Measurements from ENCODE around the gene AGAP1.

The AGAP1 gene

DNA sequence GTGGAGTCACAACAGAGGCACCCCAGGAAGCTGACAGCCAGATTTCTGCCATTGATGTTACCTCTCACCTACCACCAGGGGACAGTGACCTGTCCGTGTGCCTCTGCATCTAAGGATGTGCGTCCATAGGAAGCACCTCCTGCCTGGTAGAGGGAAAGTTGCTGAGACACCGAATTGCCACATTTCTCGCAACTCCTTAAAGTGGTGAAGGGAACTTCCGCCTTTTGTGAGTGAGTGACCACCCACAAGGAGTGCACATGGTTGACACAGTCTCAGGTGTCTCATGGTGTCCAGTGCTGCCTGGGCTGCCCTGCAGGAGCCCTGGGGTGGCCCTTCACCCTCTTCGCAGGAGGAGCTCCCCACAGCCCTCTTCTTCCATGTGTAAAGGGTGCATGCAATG lies 472.6 kb downstream of the AGAP1 start:
- DNase-seq (no peak), ATAC-seq (no peak)
- no peak overlapping the region for H3K27ac Mint-ChIP-seq
- no peaks in the 10 kb centered on the region for H3K9me3 Mint-ChIP-seq
- no peaks in the 10 kb centered on the region for H3K4me1 Mint-ChIP-seq
- no peaks in the 10 kb centered on the region for H3K36me3 Mint-ChIP-seq (ENCODE audit: low read depth)
- peaks cover 4% of the 10 kb centered on the region for H3K27me3 Mint-ChIP-seq
- H3K4me3 Mint-ChIP-seq, result no peak overlapping the region

DNA sequence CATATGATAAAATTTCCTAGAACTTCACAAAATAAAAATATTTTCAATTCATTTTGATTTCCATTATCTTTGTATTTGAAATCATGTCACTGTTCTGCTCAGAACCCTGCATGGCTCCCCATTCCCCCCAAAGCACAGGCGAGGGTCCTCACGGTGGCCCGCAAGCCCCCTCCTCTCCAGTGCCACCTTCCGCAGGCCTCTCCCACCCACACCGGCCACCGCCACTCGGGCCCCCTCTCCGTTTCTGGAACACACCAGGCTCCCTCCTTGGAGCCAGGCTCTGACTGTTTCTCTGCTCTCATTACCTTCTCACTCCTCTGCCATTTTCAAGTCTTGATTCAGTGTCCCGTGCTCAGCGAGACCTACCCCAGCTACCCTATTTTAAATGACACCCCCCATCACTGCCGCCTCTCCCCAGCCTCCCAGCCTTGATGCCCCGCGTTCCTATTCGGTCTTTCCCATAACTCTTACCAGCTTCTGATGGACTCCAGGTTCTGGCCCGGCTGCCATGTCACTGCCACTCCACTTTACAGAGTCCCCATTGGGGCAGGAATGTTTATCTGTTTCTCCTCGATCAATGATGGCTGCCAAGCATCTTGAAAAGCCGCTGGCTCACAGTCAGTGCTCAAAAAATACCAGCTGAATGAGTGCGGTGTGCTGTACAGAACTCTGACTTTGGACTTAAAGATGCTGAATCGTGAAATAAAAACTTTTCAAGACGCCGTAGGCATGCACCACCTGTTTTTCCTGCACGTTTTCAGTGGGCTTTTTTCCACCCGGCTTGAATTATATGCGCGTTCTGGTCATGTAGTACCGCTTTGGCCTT lies 473.3 kb downstream of the AGAP1 start:
- no peaks in the 10 kb centered on the region for H3K9me3 Mint-ChIP-seq
- no peaks in the 10 kb centered on the region for H3K4me1 Mint-ChIP-seq
- no peak overlapping the region for H3K27ac Mint-ChIP-seq
- ATAC-seq (no peak), DNase-seq (no peak)
- peaks cover under 1% of the 10 kb centered on the region for H3K27me3 Mint-ChIP-seq
- H3K4me3 Mint-ChIP-seq, result no peak overlapping the region
- H3K36me3 Mint-ChIP-seq (ENCODE audit: low read depth), result no peaks in the 10 kb centered on the region

- ATAC-seq (no peak), DNase-seq (no peak)
- Mint-ChIP-seq H3K27me3 (no peaks in the 10 kb centered on the region), H3K27ac (no peak overlapping the region), H3K9me3 (no peaks in the 10 kb centered on the region), H3K4me1 (no peaks in the 10 kb centered on the region), H3K4me3 (no peak overlapping the region), H3K36me3 (ENCODE audit: low read depth) (no peaks in the 10 kb centered on the region)
These were observed 474.3 kb downstream of the AGAP1 start for GRCh38 chr2:235968155-235968554.

DNA sequence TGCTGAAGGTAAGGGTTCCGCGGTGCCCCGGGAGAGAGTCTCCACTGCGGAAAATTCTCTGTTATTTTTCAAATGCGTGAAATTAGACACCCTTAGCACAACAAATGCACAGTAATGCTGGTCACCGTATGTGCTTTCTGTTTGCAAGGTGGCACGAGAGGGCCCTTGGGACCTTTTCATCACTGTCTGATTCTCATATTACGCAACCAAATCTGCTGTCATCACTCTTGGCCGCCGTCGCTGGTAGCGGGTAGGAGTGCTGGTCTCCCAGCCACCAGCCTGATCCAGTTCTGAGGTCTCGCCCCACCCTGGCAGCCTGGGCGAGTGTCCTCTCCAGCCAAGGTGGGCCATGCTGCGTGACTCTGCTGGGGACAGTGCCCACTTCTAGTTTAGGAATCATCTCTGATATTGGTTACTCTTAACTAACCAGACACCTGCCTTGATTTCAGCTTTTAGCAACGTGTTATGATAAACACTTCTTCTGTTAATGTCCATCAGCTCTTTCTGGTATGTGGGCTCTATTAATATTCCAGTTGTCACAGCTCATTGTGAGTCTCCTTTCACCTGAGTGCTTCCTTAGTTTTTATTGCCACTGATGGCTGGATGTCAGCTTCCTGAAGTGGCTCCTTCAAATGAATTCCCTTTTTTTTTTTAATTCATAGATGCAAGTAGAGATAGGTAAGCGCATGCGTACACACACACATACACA lies 474.9 kb downstream of the AGAP1 start:
- H3K4me3 Mint-ChIP-seq, result no peak overlapping the region
- no peaks in the 10 kb centered on the region for H3K9me3 Mint-ChIP-seq
- no peaks in the 10 kb centered on the region for H3K4me1 Mint-ChIP-seq
- DNase-seq (no peak), ATAC-seq (no peak)
- H3K27ac Mint-ChIP-seq, result no peak overlapping the region
- H3K27me3 Mint-ChIP-seq, result peaks cover 2% of the 10 kb centered on the region
- H3K36me3 Mint-ChIP-seq (ENCODE audit: low read depth), result no peaks in the 10 kb centered on the region

DNA sequence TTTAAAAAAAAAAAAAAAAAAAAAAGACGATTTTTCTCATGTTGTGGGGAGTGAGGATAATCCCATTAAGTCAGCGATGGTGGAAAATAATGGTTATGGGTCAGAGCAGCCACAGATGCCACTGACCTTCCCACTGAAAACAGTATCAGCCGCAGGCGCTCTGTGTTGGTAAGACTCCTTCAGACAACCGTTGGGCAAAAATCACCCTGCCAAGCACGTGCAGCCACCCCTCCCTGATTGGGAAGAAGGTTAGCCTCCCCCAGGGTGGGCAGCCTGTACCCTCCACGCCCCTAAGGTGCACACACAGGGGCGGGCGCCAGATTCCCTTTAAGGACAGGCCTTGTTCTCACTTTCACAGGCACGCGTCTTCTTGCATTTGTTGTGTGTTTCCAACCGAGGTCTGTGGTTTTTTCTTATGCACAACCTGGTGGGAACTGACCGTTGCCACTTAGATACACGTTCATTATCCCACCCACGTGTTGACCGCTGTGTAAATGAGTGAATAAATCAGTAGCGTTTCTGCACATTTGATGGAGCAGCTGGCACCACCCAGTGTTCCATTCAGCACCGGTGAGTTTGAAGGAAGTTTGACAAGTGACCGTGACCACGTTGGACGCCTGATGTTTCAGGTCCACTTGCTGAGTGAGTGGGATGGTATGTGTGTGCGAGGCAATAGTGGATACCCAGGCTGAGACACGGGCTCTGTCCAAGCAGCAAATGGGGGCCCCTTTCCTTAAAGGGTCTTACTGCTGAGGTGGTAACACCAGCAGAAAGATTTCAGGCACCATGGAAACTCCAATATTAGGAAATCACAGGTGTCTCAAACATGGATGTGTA lies 476.6 kb downstream of the AGAP1 start:
- no peak overlapping the region for H3K4me3 Mint-ChIP-seq
- peaks cover 2% of the 10 kb centered on the region for H3K27me3 Mint-ChIP-seq
- H3K36me3 Mint-ChIP-seq (ENCODE audit: low read depth), result no peaks in the 10 kb centered on the region
- H3K4me1 Mint-ChIP-seq, result no peaks in the 10 kb centered on the region
- H3K9me3 Mint-ChIP-seq, result no peaks in the 10 kb centered on the region
- DNase-seq, result no peak
- no peak for ATAC-seq
- no peak overlapping the region for H3K27ac Mint-ChIP-seq

DNA sequence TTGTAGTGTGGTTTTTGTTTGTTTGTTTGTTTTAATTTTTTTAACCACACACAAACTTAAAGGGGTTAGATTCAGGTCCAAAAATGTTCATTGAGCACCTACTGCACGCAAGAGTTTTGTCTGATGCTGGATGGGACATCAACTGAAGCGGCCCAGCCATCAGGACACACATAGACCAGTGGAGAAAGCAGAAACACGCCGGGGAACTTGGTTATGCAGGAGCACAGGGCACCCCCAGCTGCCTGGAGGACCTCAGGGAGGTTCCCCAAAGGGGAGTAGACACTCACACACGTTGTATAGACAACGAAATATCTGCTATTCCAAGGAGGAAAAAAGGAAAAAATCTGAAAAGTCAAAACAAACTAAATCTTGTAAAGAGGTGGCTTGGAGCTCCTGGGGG lies 482.7 kb downstream of the AGAP1 start:
- no peaks in the 10 kb centered on the region for H3K36me3 Mint-ChIP-seq (ENCODE audit: low read depth)
- no peak overlapping the region for H3K27ac Mint-ChIP-seq
- no peaks in the 10 kb centered on the region for H3K4me1 Mint-ChIP-seq
- H3K27me3 Mint-ChIP-seq, result peaks cover 2% of the 10 kb centered on the region
- no peak overlapping the region for H3K4me3 Mint-ChIP-seq
- DNase-seq, result no peak
- no peaks in the 10 kb centered on the region for H3K9me3 Mint-ChIP-seq
- no peak for ATAC-seq

DNA sequence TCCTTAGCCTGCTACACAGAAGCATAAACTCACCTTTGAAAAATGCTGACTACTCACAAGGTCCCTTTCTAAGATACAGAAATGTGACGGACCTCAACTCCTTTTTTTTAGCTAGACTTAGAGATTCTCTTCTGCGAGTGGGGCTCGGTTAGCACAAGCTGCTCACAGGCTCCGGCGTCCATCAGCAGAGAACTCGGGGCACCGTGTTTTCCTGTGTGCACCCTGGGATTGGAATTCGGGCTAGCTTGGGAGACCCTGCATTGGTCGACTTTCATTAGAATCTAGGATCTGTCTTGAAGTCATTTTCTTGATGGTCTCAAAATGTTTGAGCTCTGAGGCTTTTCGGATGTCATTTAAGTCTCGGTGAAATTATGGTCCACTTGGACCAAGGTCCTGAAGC lies 483.1 kb downstream of the AGAP1 start:
- Mint-ChIP-seq H3K9me3 (no peaks in the 10 kb centered on the region), H3K27ac (no peak overlapping the region), H3K4me1 (no peaks in the 10 kb centered on the region), H3K4me3 (no peak overlapping the region), H3K36me3 (ENCODE audit: low read depth) (no peaks in the 10 kb centered on the region), H3K27me3 (peaks cover 2% of the 10 kb centered on the region)
- no peak for ATAC-seq
- DNase-seq, result no peak

DNA sequence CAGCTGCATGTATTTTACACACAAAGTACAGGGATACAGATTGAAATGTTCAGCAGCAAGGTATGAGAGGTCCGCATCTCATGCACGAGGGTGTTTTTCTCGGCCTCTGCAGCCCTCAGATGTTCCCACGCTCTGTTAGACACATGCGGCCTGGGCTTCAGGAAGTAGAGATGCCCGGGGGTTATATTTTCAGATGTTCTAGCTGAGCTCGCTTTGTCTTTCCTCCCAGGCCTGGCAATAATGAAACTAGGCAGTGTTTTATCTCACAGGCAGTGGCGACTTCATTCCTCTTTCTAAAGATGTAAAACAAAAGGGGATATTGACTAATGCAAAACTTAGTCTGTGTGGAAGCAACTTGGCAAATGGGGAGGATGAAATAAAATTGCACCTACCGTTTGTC lies 483.6 kb downstream of the AGAP1 start:
- Mint-ChIP-seq H3K27me3 (peaks cover 2% of the 10 kb centered on the region), H3K36me3 (ENCODE audit: low read depth) (no peaks in the 10 kb centered on the region), H3K4me3 (no peak overlapping the region), H3K4me1 (no peaks in the 10 kb centered on the region), H3K9me3 (no peaks in the 10 kb centered on the region), H3K27ac (no peak overlapping the region)
- DNase-seq (no peak), ATAC-seq (no peak)

- Mint-ChIP-seq H3K27ac (no peak overlapping the region), H3K4me1 (no peaks in the 10 kb centered on the region), H3K4me3 (no peak overlapping the region), H3K27me3 (peaks cover 2% of the 10 kb centered on the region), H3K9me3 (no peaks in the 10 kb centered on the region), H3K36me3 (ENCODE audit: low read depth) (no peaks in the 10 kb centered on the region)
- DNase-seq, result no peak
- no peak for ATAC-seq
These were observed 484.2 kb downstream of the AGAP1 start for GRCh38 chr2:235978022-235978421.

DNA sequence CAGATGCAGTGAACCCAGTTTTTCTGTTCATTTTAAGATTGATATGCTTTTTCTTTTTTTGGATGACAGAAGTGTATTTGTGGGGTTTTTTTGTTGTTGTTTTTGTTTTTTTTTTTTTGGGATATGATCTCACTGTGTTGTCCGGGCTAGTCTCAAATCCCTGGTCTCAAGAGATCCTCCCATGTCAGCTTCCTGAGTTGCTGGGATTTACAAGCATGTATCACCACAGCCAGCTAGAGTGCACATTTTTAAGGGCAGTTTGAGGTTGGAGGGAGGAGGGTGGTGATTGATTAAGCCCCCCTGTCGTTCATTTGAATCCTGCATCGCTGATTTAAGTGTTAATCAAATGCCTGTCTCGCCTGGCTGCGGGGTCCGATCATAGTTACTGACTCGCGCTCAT lies 485.2 kb downstream of the AGAP1 start:
- DNase-seq, result no peak
- Mint-ChIP-seq H3K27ac (no peak overlapping the region), H3K9me3 (no peaks in the 10 kb centered on the region), H3K4me1 (no peaks in the 10 kb centered on the region), H3K36me3 (ENCODE audit: low read depth) (no peaks in the 10 kb centered on the region), H3K4me3 (no peak overlapping the region), H3K27me3 (no peaks in the 10 kb centered on the region)
- no peak for ATAC-seq

GRCh38 chr2:235979753-235980435 lies 486.1 kb downstream of the AGAP1 start:
- Mint-ChIP-seq H3K4me3 (no peak overlapping the region), H3K4me1 (no peaks in the 10 kb centered on the region), H3K27me3 (no peaks in the 10 kb centered on the region), H3K9me3 (no peaks in the 10 kb centered on the region), H3K27ac (no peak overlapping the region), H3K36me3 (ENCODE audit: low read depth) (no peaks in the 10 kb centered on the region)
- ATAC-seq (no peak), DNase-seq (no peak)

DNA sequence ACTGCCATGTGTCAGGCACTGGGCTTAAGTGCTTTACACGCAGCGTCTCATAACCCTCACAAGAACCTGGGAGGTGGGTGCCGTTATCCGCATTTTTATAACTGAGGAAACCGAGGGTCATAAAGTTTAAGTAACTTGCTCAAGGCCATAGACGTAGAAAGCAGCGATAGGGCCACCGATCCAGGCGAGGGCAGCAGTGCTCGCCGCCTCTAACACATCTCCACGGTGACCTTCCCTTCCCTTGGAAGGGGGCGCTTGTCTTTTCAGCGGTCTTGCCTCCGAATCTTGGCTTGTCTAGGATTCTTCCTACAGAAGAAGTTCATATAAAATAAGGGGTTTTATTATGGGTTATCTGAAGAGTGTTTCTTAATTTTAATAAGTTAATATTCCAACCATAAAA lies 487.8 kb downstream of the AGAP1 start:
- no peak overlapping the region for H3K4me3 Mint-ChIP-seq
- H3K36me3 Mint-ChIP-seq (ENCODE audit: low read depth), result no peaks in the 10 kb centered on the region

GRCh38 chr2:235983016-235983415 lies 489.2 kb downstream of the AGAP1 start:
- Mint-ChIP-seq H3K27me3 (peaks cover 2% of the 10 kb centered on the region), H3K4me3 (no peak overlapping the region)
- no peak for ATAC-seq

More for the DNA sequence above, 487.8 kb downstream of the AGAP1 start:
- ATAC-seq (no peak), DNase-seq (no peak)
- Mint-ChIP-seq H3K9me3 (no peaks in the 10 kb centered on the region), H3K27me3 (no peaks in the 10 kb centered on the region), H3K4me1 (no peaks in the 10 kb centered on the region), H3K27ac (no peak overlapping the region)

DNA sequence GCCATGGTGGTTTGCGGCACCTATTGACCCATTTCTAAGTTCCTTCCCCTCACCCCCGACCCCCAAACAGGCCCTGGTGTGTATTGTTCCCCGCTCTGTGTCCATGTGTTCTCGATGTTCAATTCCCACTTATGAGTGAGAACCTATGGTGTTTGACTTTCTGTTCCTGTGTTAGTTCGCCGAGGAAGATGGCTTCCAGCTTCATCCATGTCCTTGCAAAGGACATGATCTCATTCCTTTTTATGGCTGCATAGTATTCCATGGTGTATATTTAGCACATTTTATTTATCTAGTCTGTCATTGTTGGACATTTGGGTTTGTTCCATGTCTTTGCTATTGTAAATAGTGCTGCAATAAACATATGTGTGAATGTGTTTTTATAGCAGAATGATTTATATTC lies 490.7 kb downstream of the AGAP1 start:
- Mint-ChIP-seq H3K27ac (no peak overlapping the region), H3K9me3 (no peaks in the 10 kb centered on the region), H3K4me1 (no peaks in the 10 kb centered on the region), H3K36me3 (ENCODE audit: low read depth) (no peaks in the 10 kb centered on the region), H3K27me3 (peaks cover 6% of the 10 kb centered on the region), H3K4me3 (no peak overlapping the region)
- ATAC-seq (no peak), DNase-seq (no peak)

More at GRCh38 chr2:235983016-235983415, 489.2 kb downstream of the AGAP1 start:
- no peak overlapping the region for H3K27ac Mint-ChIP-seq
- H3K36me3 Mint-ChIP-seq (ENCODE audit: low read depth), result no peaks in the 10 kb centered on the region
- no peaks in the 10 kb centered on the region for H3K9me3 Mint-ChIP-seq
- H3K4me1 Mint-ChIP-seq, result no peaks in the 10 kb centered on the region
- DNase-seq, result no peak
